Measurements from ENCODE around the gene ELK4.
A peak's percentile ranks its signal among the peaks of the same experiment; 100 is the strongest.

The ELK4 gene

GRCh38 chr1:205612556-205612955 is 19.3 kb downstream of the ELK4 start:
- TF ChIP-seq CTCF (IDR thresholded peaks at IDR 0.05; ENCODE audit: low read depth, low read length, missing control alignments) = no peak
- in situ Hi-C loops (cut with HindIII; ENCODE audit: low sequenced_read_pairs) = no loop called here
- no peak for DNase-seq (ENCODE audit: low read depth)
- H3K4me3 ChIP-seq (ENCODE audit: low read depth, low read length) = no peak overlapping the region

- TF ChIP-seq CTCF (IDR thresholded peaks at IDR 0.05; ENCODE audit: low read depth, low read length, missing control alignments) = no peak
- H3K4me3 ChIP-seq (ENCODE audit: low read depth, low read length) = no peak overlapping the region
- in situ Hi-C loops (cut with HindIII; ENCODE audit: low sequenced_read_pairs) = no loop called here
- no peak for DNase-seq (ENCODE audit: low read depth)
These were observed 19.7 kb downstream of the ELK4 start for GRCh38 chr1:205612104-205612503.

GRCh38 chr1:205610901-205611466 is 20.8 kb downstream of the ELK4 start:
- no peak for TF ChIP-seq CTCF (IDR thresholded peaks at IDR 0.05; ENCODE audit: low read depth, low read length, missing control alignments)
- in situ Hi-C loops (cut with HindIII; ENCODE audit: low sequenced_read_pairs) = no loop called here
- no peak overlapping the region for H3K4me3 ChIP-seq (ENCODE audit: low read depth, low read length)
- DNase-seq (ENCODE audit: low read depth) = no peak

GRCh38 chr1:205610036-205610435 is 21.8 kb downstream of the ELK4 start:
- DNase-seq (ENCODE audit: low read depth) = peak; percentile 50
- no peak overlapping the region for H3K4me3 ChIP-seq (ENCODE audit: low read depth, low read length)
- no peak for TF ChIP-seq CTCF (IDR thresholded peaks at IDR 0.05; ENCODE audit: low read depth, low read length, missing control alignments)
- in situ Hi-C loops (cut with HindIII; ENCODE audit: low sequenced_read_pairs) = no loop called here

GRCh38 chr1:205604825-205605505 is 26.8 kb downstream of the ELK4 start:
- no peak overlapping the region for H3K4me3 ChIP-seq (ENCODE audit: low read depth, low read length)
- no peak for TF ChIP-seq CTCF (IDR thresholded peaks at IDR 0.05; ENCODE audit: low read depth, low read length, missing control alignments)
- no peak for DNase-seq (ENCODE audit: low read depth)
- in situ Hi-C loops (cut with HindIII; ENCODE audit: low sequenced_read_pairs) = no loop called here

- no peak for TF ChIP-seq CTCF (IDR thresholded peaks at IDR 0.05; ENCODE audit: low read depth, low read length, missing control alignments)
- H3K4me3 ChIP-seq (ENCODE audit: low read depth, low read length) = no peak overlapping the region
- DNase-seq (ENCODE audit: low read depth) = no peak
- in situ Hi-C loops (cut with HindIII; ENCODE audit: low sequenced_read_pairs) = no loop called here
These were observed 27.8 kb downstream of the ELK4 start for GRCh38 chr1:205604059-205604458.
